HL-60 (cell line): ENCODE data around the gene PDE11A.

Source experiments
- DNase-seq, 2 experiments: peaks; one replicate each; pipeline ENCODE4 v3.0.0-alpha.2; 2010 to 2020; ENCODE audit warnings: low read depth in 1 of 2, low spot score in 1 of 2
- H3K27ac ChIP-seq: fragments of 250-450 bp; sonication (Bioruptor Pico); replicated peaks from 2 replicates; pipeline ENCODE4 v1.5.1; 2020; ENCODE audit warnings: mild to moderate bottlenecking, moderate library complexity
- H3K27me3 ChIP-seq: fragments of 250-450 bp; sonication (Bioruptor Pico); 2 replicates; pipeline ENCODE4 v1.5.1; 2021; ENCODE audit warnings: mild to moderate bottlenecking, moderate library complexity; ENCODE audit not compliant: insufficient read depth, poor library complexity, severe bottlenecking
- H3K4me3 ChIP-seq: replicated peaks from 2 replicates; pipeline ENCODE4 v1.5.1; 2011; ENCODE audit warnings: mild to moderate bottlenecking, control low read depth, low read length; ENCODE audit not compliant: insufficient read depth
- CTCF ChIP-seq: IDR thresholded peaks from one replicate; pipeline ENCODE4 v1.5.1; 2011; ENCODE audit warnings: low read length, control low read depth, inconsistent platforms; ENCODE audit not compliant: insufficient read depth
- GABPA ChIP-seq: IDR thresholded peaks from 2 replicates; pipeline ENCODE4 v1.6.1; 2012; ENCODE audit warnings: low read depth
- POLR2AphosphoS5 ChIP-seq: IDR thresholded peaks from 2 replicates; pipeline ENCODE4 v1.6.1; 2012; ENCODE audit warnings: low read depth
- SPI1 ChIP-seq: IDR thresholded peaks from 2 replicates; pipeline ENCODE4 v1.6.1; 2012; ENCODE audit warnings: low read depth, mild to moderate bottlenecking, borderline replicate concordance
- TF ChIP-seq, protein P1 (sequence below): IDR thresholded peaks from 2 replicates; pipeline ENCODE4 v1.6.1; 2012; ENCODE audit warnings: low read depth; ENCODE audit not compliant: insufficient replicate concordance

Gene PDE11A

GRCh38 chr2:177671662-177672061 is 400.9 kb downstream of the PDE11A start:
- Histone ChIP-seq H3K27me3 (peaks cover 2% of the 10 kb centered on the region), H3K4me3 (no peak overlapping the region), H3K27ac (no peak overlapping the region)
- no peak for DNase-seq
- no peak for TF ChIP-seq GABPA
- TF ChIP-seq POLR2AphosphoS5, result no peak
- TF ChIP-seq CTCF, result no peak
- TF ChIP-seq, protein P1, sequence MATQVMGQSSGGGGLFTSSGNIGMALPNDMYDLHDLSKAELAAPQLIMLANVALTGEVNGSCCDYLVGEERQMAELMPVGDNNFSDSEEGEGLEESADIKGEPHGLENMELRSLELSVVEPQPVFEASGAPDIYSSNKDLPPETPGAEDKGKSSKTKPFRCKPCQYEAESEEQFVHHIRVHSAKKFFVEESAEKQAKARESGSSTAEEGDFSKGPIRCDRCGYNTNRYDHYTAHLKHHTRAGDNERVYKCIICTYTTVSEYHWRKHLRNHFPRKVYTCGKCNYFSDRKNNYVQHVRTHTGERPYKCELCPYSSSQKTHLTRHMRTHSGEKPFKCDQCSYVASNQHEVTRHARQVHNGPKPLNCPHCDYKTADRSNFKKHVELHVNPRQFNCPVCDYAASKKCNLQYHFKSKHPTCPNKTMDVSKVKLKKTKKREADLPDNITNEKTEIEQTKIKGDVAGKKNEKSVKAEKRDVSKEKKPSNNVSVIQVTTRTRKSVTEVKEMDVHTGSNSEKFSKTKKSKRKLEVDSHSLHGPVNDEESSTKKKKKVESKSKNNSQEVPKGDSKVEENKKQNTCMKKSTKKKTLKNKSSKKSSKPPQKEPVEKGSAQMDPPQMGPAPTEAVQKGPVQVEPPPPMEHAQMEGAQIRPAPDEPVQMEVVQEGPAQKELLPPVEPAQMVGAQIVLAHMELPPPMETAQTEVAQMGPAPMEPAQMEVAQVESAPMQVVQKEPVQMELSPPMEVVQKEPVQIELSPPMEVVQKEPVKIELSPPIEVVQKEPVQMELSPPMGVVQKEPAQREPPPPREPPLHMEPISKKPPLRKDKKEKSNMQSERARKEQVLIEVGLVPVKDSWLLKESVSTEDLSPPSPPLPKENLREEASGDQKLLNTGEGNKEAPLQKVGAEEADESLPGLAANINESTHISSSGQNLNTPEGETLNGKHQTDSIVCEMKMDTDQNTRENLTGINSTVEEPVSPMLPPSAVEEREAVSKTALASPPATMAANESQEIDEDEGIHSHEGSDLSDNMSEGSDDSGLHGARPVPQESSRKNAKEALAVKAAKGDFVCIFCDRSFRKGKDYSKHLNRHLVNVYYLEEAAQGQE, result no peak
- no peak for TF ChIP-seq SPI1

GRCh38 chr2:177670791-177671535 is 401.6 kb downstream of the PDE11A start:
- Histone ChIP-seq H3K27ac (no peak overlapping the region), H3K4me3 (no peak overlapping the region), H3K27me3 (peaks cover 2% of the 10 kb centered on the region)
- DNase-seq, result no peak
- TF ChIP-seq, protein P1, result no peak
- TF ChIP-seq POLR2AphosphoS5, result no peak
- no peak for TF ChIP-seq CTCF
- no peak for TF ChIP-seq SPI1
- no peak for TF ChIP-seq GABPA

GRCh38 chr2:177669625-177670330 is 402.8 kb downstream of the PDE11A start:
- H3K4me3 ChIP-seq, result no peak overlapping the region
- no peak overlapping the region for H3K27ac ChIP-seq
- TF ChIP-seq, protein P1, result no peak
- TF ChIP-seq POLR2AphosphoS5, result no peak
- no peak for TF ChIP-seq CTCF
- no peak for TF ChIP-seq SPI1
- H3K27me3 ChIP-seq, result peaks cover 2% of the 10 kb centered on the region
- DNase-seq, result no peak
